BLaER1 treated with 17β-estradiol and CSF1 and Interleukin-3, amounts not matched to agents 10 nM and 100 nM (cell line): ENCODE measurements around the gene FCER1G.
A peak's percentile ranks its signal among the peaks of the same experiment; 100 is the strongest.

Source experiments
- H3K27ac ChIP-seq, 11 experiments: shearing (Covaris generic); formaldehyde crosslinking; 2 replicates each; pipeline ENCODE4 v1.8.1; 2022
- H3K27me3 ChIP-seq, 11 experiments: shearing (Covaris generic); formaldehyde crosslinking; 2 replicates each; pipeline ENCODE4 v1.8.1; 2022
- H3K36me3 ChIP-seq, 11 experiments: shearing (Covaris generic); formaldehyde crosslinking; 2 replicates each; pipeline ENCODE4 v1.8.1; 2022
- H3K4me1 ChIP-seq, 10 experiments: shearing (Covaris generic); formaldehyde crosslinking; 2 replicates each; pipeline ENCODE4 v1.8.1; 2022
- H3K4me2 ChIP-seq, 11 experiments: shearing (Covaris generic); formaldehyde crosslinking; 2 replicates each; pipeline ENCODE4 v1.8.1; 2022
- H3K4me3 ChIP-seq, 10 experiments: shearing (Covaris generic); formaldehyde crosslinking; 2 replicates each; pipeline ENCODE4 v1.8.1; 2022
- H3K9ac ChIP-seq, 11 experiments: shearing (Covaris generic); formaldehyde crosslinking; 2 replicates each; pipeline ENCODE4 v1.8.1; 2022
- H3K9me3 ChIP-seq, 11 experiments: shearing (Covaris generic); formaldehyde crosslinking; replicated peaks in 1 of 11; 2 replicates each; pipeline ENCODE4 v1.8.1; 2022
- H4K20me1 ChIP-seq, 11 experiments: shearing (Covaris generic); formaldehyde crosslinking; 2 replicates each; pipeline ENCODE4 v1.8.1; 2022
- Cebpa-rat ChIP-seq, 11 experiments: shearing (Covaris generic); IDR thresholded peaks; 2 replicates each; pipeline ENCODE4 v1.8.1; 2022

Gene FCER1G

DNA sequence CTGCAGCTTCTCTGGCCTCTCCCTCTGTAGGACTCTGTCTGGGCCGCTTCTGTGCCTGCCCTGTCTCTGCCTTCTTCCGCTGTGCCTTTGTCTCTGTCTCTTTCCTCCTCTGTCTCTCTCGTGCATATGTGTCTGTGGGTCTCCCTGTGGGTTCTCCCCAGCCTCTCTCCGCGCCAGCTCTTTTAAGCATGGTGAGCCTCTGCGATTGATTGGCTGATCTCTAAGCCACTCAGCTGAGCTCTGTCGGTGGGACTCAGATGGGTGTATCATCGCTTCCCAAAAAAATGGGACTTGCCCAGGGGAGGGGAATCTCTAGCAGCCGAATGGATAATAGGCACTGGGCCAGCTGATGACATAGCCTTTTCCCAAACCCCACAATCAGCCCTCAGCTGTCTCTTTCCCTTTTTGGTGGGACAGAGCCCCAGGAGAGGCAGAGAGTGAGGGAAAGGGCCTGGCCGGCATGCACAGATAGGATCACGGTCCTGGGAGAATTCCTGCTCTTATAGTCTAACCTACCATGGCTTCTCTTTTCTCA is 16.1 kb upstream of the FCER1G start, which contains the start of gene ADAMTS4:
Gene ADAMTS4 (minus strand): TSS at position 158 of the 535 bp plus-strand sequence. CDS start 427 bp downstream, outside the sequence.
- no peak within 1 kb of the TSS for H3K4me3 ChIP-seq

DNA sequence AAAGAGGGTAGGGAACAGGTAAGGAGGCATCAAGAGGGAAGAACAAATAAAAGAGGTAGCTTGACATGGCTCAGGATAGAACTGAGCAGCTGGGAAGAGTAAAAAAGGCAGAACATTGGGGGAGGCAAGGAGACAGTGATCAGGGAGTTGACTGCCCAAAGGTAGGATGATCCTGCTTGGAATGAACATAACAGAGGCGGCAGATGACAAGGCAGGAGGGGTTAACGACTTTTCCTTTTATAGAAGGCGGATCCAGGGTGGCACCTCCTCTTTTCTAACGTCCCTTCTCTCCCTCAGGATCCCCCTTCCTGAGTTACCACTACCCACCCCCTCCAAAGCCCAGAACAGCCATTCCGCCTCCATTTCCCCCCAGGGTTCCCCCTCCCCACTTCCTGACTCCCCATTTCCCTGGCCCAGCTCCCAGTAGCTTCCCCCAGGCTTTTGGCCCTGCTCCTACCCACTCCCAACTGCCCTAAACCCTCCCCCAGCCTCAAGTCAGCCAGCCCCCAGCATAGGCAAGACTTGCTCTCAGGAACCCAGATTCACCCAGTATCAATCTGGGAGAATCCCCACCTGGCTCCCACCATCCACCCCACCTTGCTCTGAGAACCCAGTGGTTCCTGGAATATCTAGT is 15.5 kb upstream of the FCER1G start:
- Histone ChIP-seq H4K20me1 (no peaks in the 10 kb centered on the region), H3K4me1 (peaks cover 67 to 93% (median 86%) of the 10 kb centered on the region in 10 experiments), H3K36me3 (peaks cover 3 to 15% (median 14%) of the 10 kb centered on the region in 11 experiments; a peak in 19 of 22 replicates), H3K9ac (no peak overlapping the region; a peak in 1 of 22 replicates), H3K4me3 (no peak overlapping the region), H3K27me3 (no peaks in the 10 kb centered on the region), H3K9me3 (no peaks in the 10 kb centered on the region), H3K4me2 (peak overlapping the region; percentile 71 to 94 (median 88)), H3K27ac (peak overlapping the region in 1 of 11 experiments; percentile 92; a peak in 1 of 22 replicates)
- no peak for TF ChIP-seq Cebpa-rat (IDR thresholded peaks at IDR 0.05)

More for the DNA sequence above, 16.1 kb upstream of the FCER1G start, which contains the start of gene ADAMTS4:
- TF ChIP-seq Cebpa-rat (IDR thresholded peaks at IDR 0.05): no peak
- Histone ChIP-seq H3K36me3 (peaks cover 0 to 9% (median 8%) of the 10 kb centered on the region in 11 experiments; a peak in 16 of 22 replicates), H3K27ac (peak within 1 kb of the TSS in 2 of 11 experiments; percentile 4 to 92; a peak in 1 of 22 replicates), H3K4me1 (peaks cover 73 to 93% (median 92%) of the 10 kb centered on the region in 10 experiments), H3K9me3 (no peaks in the 10 kb centered on the region), H3K9ac (peak within 1 kb of the TSS in 3 of 11 experiments; percentile 12 to 22 (median 13); a peak in 2 of 22 replicates), H3K4me2 (peak within 1 kb of the TSS; percentile 71 to 94 (median 88); a peak in 21 of 22 replicates), H4K20me1 (no peaks in the 10 kb centered on the region), H3K27me3 (no peaks in the 10 kb centered on the region)

- Histone ChIP-seq H3K4me2 (peak overlapping the region; percentile 71 to 94 (median 88)), H3K9me3 (no peaks in the 10 kb centered on the region), H3K4me3 (no peak overlapping the region), H4K20me1 (no peaks in the 10 kb centered on the region), H3K9ac (peak overlapping the region in 7 of 11 experiments; percentile 30 to 89 (median 83); a peak in 8 of 22 replicates), H3K36me3 (peaks cover 3 to 24% (median 20%) of the 10 kb centered on the region in 11 experiments; a peak in 20 of 22 replicates), H3K27me3 (no peaks in the 10 kb centered on the region), H3K4me1 (peaks cover 58 to 93% (median 77%) of the 10 kb centered on the region in 10 experiments), H3K27ac (peak overlapping the region; percentile 82 to 93 (median 90))
- no peak for TF ChIP-seq Cebpa-rat (IDR thresholded peaks at IDR 0.05)
These were observed 14.6 kb upstream of the FCER1G start for GRCh38 chr1:161200421-161200991.

GRCh38 chr1:161200992-161201835 is 13.9 kb upstream of the FCER1G start:
- H3K4me1 ChIP-seq: peaks cover 55 to 93% (median 73%) of the 10 kb centered on the region in 10 experiments
- peak overlapping the region in 9 of 10 experiments; percentile 65 to 85 (median 77); a peak in 19 of 20 replicates for H3K4me3 ChIP-seq
- no peaks in the 10 kb centered on the region for H3K9me3 ChIP-seq
- H3K27ac ChIP-seq: peak overlapping the region; percentile 82 to 93 (median 90)
- TF ChIP-seq Cebpa-rat (IDR thresholded peaks at IDR 0.05): no peak
- peak overlapping the region; percentile 71 to 94 (median 88) for H3K4me2 ChIP-seq
- no peaks in the 10 kb centered on the region for H4K20me1 ChIP-seq
- H3K9ac ChIP-seq: peak overlapping the region; percentile 82 to 92 (median 88); a peak in 21 of 22 replicates
- no peaks in the 10 kb centered on the region for H3K27me3 ChIP-seq
- peaks cover 5 to 31% (median 26%) of the 10 kb centered on the region in 11 experiments for H3K36me3 ChIP-seq

- Histone ChIP-seq H3K27me3 (no peaks in the 10 kb centered on the region), H3K9me3 (no peaks in the 10 kb centered on the region), H3K9ac (peak within 1 kb of the TSS; percentile 82 to 92 (median 88)), H3K4me1 (peaks cover 46 to 93% (median 67%) of the 10 kb centered on the region in 10 experiments), H3K4me2 (peak within 1 kb of the TSS; percentile 77 to 97 (median 91)), H3K27ac (peak within 1 kb of the TSS; percentile 82 to 93 (median 90)), H4K20me1 (no peaks in the 10 kb centered on the region), H3K36me3 (peaks cover 14 to 39% (median 35%) of the 10 kb centered on the region in 11 experiments), H3K4me3 (peak within 1 kb of the TSS; percentile 65 to 85 (median 78))
- no peak for TF ChIP-seq Cebpa-rat (IDR thresholded peaks at IDR 0.05)
These were observed 13.0 kb upstream of the FCER1G start, which contains the start of gene NDUFS2 for GRCh38 chr1:161201836-161202712. Gene NDUFS2 (plus strand): TSS chr1:161202367. CDS start chr1:161202386, 19 bp downstream.

DNA sequence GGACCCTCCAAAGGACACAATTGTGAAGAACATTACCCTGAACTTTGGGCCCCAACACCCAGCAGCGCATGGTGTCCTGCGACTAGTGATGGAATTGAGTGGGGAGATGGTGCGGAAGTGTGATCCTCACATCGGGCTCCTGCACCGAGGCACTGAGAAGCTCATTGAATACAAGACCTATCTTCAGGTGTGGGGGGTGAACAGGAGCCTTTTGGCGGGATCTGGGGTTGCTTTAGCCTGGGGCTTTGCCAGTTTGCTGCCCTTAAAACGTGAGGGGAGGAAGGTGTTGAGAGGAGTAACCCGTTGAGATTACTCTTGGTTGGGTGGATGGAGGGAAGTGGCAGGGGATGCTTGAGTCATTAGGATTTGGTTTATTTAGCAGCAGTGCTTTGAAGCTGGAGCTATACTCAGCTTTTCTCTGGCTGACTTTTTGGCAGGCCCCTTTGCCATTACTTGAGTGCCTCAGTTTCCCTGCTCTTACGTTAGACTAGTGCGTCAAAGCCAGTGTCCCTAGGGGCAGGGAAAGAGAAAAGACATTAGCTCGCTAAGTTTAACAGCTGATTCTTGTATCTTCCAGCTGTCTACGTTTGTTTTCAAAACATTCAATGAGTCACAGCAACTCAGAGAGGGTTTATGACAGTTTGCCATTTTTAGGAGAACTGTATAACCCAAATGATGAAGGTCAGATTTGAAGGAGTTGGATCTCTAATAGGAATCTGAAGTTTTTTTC is 8.5 kb upstream of the FCER1G start:
- H3K27me3 ChIP-seq: no peaks in the 10 kb centered on the region
- peaks cover 20 to 77% (median 33%) of the 10 kb centered on the region in 10 experiments for H3K4me1 ChIP-seq
- peak overlapping the region in 3 of 11 experiments; percentile 30 to 92 (median 53); a peak in 6 of 22 replicates for H3K4me2 ChIP-seq
- H3K9me3 ChIP-seq: no peaks in the 10 kb centered on the region
- peaks cover 0 to 18% (median 5%) of the 10 kb centered on the region in 11 experiments; a peak in 9 of 22 replicates for H4K20me1 ChIP-seq
- peak overlapping the region in 2 of 11 experiments; percentile 39 to 40; a peak in 3 of 22 replicates for H3K9ac ChIP-seq
- no peak overlapping the region for H3K4me3 ChIP-seq
- H3K36me3 ChIP-seq: peaks cover 56 to 84% (median 79%) of the 10 kb centered on the region in 11 experiments
- no peak for TF ChIP-seq Cebpa-rat (IDR thresholded peaks at IDR 0.05)
- H3K27ac ChIP-seq: peak overlapping the region in 1 of 11 experiments; percentile 34; a peak in 1 of 22 replicates

DNA sequence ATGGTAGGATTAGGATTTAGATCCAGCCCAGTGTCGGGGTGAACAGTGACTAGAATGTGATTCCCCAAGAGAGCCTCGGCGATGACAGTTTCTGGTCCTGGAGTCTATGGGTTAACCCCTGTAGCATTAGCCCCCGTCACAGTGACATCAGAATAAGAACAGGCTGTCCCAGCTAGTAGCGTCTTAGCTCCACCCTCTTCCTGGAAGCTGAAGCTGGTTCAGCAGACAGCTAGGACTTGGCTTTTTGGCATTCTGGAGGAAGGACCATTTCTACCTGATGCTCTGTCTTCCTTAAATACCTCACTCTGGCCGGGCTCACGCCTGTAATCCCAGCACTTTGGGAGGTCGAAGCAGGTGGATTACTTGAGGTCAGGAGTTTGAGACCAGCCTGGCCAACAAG is 7.9 kb upstream of the FCER1G start:
- Histone ChIP-seq H3K4me2 (peak overlapping the region in 3 of 11 experiments; percentile 30 to 92 (median 53); a peak in 4 of 22 replicates), H3K27me3 (no peaks in the 10 kb centered on the region), H3K9me3 (no peaks in the 10 kb centered on the region), H3K4me3 (no peak overlapping the region), H4K20me1 (peaks cover 0 to 21% (median 6%) of the 10 kb centered on the region in 11 experiments; a peak in 9 of 22 replicates), H3K4me1 (peaks cover 16 to 73% (median 29%) of the 10 kb centered on the region in 10 experiments), H3K27ac (peak overlapping the region in 1 of 11 experiments; percentile 34; a peak in 1 of 22 replicates), H3K36me3 (peaks cover 62 to 90% (median 85%) of the 10 kb centered on the region in 11 experiments), H3K9ac (peak overlapping the region in 2 of 11 experiments; percentile 39 to 40; a peak in 3 of 22 replicates)
- no peak for TF ChIP-seq Cebpa-rat (IDR thresholded peaks at IDR 0.05)
